HG02840 (cell line): Measurements from ENCODE around the gene CRHR2.

Experiments used
- ATAC-seq: cut with Tn5 transposase; IDR thresholded peaks from one replicate; pipeline ENCODE4 v1.9.1; 2021; ENCODE audit warnings: mild to moderate bottlenecking, moderate library complexity, moderate number of reproducible peaks; ENCODE audit not compliant: unreplicated experiment, low FRiP score

CRHR2 gene

DNA sequence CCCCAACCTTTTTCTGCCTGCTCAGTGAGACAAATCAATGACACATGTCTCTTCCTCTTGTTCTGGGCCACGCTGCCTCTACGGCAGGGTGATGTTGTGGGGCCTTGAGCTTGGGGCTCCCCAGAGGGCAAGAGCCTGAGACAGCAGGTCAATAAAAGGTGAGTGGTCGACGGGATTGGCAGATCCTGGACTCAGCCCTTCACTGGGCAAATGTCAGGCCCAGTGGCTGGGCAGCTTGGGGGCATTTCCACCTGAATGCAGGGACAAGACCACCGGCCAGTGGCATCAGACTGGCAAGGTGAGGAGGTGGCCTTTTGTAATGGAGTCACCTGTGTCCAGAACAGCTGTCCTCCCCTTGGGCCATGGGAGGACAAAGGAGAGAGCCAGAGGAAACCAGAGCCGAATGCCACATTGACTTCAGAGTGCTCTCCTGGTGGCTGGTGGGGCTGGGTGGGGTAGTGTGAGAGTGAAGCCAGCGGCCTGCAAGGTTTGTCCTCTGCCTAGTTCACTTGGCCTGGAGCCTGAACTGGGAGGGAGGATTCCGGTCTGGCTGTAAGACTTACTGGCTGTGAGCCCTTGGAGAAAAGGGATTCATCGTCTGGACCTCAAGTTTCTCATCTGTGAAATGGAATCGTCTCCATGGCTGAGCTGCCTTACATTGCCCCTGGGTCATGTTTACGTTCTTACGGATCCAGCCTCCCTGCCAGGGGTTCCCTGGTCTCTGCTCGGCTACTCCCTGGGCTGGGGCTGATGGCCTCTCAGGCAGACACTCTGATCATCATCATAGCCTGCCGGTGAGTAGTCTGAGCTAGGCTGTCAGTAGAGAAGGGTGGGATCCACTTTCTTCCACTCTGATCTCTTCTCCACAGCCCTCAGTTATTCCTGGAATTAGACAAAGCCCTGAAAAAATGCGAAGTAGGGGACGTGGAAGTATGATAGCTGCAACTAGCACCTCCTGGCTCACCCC lies 25.4 kb upstream of the CRHR2 start:
- no peak for ATAC-seq

DNA sequence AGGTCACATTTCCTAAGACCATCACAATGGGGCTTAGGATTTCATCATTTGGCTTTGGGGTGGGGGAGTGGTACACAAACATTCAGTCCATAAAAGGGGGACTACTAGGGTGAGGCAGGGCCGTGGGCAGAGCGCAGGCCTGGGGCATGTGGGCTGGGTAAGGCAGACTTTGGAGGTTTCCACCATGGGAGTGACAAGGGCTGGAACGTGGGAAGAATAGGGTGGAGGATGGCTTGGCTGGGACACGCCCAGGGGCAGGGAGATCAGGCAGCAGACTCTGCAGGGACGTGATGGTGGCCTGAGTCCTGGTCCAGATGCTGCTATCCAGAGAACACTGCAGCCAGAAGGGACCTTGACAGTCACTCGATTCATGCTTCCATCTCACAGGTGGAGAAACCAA lies 24.7 kb upstream of the CRHR2 start:
- no peak for ATAC-seq

DNA sequence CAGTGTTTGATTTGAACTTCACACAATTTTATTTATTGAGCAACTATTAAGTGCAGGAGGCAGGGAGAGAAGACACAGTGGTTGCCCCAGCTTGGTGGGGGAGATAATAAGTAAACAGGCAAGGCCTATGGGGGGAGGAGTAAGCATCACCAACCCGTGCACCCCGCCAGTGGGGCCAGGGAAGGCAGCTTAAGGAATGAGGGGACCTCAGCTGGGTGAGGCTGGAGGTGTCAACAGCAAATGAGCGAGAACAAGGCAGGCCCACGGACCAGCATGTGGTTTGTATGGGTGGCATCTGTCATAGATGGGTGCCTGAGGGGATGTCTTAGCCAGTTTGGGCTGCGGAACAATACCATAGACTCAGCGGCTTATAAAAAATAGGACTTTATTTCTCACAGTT lies 24.1 kb upstream of the CRHR2 start:
- no peak for ATAC-seq

DNA sequence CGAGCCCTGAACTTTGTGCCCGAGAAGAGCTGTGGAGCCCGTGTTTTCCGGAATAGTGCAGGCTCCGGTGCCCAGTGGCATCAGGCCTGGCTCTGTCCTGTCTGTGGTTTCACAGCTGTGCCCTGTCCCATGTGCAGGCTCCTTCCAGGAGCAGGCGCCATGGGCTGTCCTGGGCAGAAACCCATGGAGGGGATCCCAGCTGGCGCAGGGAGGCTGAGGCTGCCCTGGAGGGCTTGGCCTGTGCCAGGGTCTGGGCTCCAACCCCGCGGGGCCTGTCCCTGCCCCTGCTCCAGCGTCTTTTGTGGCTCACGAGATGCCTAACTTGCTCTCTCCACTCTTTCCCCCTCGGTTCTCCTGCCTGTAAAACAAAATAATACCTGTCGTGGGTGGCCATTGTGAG lies 23.3 kb upstream of the CRHR2 start:
- no peak for ATAC-seq

DNA sequence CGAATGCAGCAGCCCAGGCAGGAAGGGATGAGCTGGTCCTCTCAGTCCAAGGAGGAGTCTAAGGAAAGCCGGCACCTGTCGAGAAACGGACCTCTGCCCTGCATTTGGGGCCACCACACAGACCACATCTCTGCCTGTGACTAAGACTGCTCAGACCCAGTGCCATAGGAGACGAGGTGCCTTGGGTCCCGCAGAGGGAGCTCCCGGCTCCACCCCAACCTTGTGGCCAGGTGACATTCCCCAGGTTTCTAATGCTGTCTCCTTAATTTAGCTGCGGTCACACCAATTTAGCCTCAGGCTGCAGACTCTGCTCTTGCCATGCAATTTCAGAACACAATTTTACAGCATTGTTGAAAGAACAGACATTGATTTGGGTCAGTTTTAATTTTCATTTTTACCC lies 22.8 kb upstream of the CRHR2 start:
- ATAC-seq = no peak

DNA sequence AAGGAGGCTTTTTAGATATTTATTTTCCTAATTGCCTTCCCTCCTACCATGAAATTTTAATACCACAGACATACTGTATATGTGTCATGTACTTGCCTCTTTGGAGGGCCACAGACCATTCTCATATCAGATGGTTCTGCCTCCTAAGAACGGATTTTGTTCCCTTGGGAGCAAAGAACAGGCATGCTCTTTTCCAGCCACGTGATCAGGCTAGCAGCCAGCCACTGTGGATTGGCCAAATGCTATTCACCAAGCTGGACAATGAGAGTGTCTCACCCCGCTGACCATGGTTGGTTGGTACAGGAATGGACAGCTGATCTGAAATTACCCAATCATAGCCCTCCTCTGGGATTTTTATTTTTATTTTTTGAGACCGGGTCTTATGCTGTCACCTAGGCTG lies 21.5 kb upstream of the CRHR2 start:
- ATAC-seq = no peak

DNA sequence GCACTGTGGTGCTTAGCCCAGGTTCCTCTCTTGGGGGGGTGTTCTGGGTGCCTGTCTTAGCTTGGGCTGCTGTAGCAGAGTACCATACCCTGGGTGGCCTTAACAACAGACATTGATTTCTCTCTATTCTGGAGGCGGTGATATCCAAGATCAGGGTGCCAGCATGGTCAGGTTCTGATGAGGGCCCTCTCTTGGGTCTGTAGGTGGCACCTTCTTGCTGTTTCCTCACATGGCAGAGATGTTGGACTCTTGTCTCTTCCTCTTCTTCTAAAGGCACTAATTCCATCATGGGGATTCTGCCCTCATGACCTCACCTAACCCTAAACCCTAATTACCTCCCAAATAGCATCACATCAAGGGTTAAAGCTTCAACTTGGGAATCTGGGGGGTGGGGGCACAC lies 19.9 kb upstream of the CRHR2 start:
- no peak for ATAC-seq

DNA sequence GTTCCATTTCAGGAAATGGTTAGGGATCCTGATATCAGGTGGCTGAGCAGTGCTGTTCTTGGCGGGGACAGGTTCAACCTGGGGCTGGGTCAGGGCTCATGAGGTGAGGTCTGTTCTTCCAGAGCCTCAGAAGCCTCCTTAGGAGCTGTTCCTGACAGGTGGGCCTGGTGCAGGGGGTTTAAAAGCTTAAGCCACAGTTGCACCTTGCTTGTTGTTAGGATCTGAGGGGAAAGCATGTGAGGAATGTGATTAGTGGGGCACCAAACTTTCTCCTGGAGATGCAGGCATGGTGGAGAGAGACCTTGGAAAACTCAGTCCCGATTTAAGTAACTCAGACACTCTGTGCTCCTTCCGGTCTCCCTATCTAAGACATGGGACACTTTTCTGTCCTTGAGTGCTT lies 18.7 kb upstream of the CRHR2 start:
- ATAC-seq = no peak

DNA sequence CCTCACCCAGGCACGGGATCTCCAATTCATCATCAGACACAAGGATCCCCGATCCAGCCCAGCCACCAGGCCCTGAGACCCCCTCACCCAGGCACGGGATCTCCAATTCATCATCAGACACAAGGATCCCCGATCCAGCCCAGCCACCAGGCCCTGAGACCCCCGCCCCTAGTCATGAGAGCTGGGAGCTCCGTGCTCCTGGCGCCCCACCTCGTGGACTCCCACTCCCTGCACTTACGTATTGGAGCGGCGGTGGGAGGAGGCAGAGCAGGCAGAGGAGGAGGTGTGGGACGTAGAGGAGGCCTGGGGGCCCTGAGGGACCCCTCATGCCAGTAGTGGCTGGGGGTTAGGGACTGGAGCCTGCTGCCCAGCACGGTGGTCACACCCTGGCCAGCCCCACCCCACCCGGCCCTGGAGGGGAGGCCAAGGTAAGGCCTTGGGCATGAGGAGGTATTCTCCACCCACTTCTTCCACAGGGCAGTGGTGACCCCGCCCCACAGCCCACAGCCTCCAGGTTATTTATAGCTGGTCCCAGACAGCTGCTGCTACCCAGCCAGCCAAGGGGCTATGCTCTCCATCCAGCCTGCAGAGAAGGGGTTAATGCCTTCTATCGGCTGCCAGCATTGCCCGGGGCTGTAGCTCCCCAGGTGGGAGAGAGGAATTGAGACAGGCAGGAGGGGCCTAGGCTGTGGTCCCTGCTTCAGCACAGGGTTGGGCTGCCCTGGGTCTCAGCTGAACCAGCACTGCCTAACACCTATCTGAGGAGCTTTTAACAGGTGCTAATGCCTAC lies 17.6 kb upstream of the CRHR2 start:
- no peak for ATAC-seq

DNA sequence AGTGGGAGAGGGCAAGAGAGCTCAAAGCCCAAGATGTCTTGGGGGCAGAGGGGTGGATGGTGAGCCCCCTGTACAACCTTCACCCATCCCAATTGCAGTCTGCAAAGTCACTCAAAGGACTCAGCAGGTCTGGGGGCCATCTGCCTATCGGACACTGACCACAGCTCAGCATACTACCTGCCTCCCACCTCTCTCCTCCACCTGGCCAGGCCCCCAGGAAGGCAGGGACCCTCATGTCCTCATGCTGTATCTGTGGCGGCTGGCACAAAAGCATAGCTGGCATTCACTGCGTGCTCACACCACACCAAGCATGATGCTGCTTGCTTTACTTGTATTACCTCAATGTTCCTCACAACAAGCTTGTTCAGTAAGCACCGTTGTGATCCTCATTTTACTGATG lies 16.2 kb upstream of the CRHR2 start:
- ATAC-seq = no peak

DNA sequence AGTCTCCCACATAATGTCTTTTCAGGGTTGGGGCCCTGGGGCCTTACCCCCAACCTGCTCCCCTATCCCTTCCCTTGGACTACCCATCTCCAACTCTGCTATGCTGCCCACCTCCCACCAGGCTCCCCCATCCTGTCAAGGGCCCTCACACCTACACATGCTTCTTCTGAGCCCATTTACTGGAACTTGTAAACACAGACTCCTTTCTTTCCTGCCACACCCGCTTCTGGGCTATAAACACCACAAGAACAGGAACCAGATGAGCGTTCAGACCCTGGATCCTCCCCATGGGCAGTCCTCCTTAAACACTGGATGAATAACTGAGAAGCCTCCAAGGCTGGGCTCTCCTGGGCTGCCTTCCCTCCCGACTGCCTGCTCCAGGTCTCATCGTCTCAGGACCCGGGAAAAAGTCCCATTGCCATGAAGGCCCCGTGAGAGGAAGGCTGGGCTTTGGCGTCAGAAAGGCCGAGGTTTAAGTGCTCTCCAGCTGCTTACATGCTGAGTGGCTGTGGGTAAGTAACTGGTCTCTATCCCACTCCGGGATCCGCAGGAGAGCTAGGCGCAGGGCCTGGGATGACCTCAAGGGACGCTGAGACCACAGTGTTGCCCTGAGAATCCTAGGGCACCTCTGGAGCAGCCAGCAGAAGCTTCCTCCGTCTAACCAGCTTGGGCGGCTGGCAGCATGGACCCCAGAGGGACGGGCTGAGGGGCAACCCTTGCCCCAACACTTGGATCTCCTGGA lies 15.6 kb upstream of the CRHR2 start:
- no peak for ATAC-seq

DNA sequence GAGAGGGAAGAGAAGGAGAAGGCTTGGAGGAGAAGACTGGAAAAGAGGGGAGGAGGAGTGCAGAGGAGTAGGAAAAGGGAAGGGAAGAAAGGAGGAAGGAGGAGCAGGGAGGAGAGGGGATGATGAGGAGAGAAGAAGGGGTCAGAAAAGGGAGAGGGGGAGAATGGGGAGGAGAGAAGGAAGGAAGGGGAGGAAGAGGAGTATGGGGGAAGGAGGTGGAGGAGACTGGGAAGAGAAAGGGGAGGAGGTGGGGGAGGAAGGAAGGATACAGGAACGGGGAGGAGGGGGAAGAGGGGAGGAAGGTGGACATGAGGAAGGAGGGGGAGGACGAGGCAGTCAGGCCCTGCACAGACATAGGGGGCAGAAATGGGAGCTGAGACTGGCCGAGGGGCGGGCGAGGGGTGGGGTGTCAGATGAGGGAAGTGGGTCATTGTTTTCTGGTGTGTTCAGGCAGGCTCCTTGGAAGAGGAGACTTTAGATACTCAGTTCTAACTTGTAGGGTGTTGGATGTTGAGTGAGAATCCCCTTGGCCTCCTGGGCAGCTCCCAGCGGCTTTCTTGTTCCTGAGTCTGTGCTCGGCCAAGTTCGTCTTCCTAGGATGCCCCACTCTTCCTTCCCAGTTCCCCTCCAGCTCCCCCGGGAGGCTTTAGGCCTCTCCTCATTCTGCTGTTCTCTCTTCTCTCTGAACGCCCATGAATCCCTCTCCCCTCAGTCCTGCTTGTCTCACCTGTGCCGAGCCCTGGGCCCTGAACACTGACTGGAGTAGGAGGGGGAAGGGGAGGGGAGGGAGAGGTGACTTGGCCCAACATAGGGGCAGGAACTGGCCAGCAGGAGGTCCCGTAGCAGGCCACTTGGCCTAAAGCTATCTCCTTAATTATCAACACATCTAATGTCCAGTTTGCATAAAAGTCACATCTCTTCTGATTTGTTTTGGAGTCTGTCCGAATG lies 12.8 kb upstream of the CRHR2 start:
- no peak for ATAC-seq

DNA sequence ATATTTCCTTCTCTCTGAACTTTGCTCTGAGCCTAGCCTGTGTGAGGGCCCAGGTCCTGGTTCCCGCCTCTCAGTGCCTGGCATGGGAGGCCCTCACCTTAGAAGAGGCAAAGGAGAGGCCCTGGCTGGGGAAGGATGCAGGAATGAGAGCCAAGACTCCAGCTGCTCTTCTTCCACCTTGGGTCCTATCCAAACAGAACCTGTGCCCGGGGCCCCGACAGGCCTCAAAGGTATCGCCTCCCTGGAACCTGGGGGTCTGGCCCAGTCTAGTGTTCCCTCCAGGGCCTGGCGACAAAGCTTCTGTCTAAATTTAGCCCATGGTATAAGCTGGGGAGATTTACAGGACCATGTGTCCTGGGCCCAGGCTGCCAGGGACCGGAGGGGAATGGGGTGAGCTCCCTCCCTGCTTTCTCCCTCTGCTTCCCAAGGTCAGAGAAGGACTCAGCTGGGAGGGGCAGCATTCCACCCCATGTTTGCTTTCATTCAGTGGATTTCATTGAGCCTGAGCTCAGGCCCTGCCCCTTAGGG lies 12.0 kb upstream of the CRHR2 start:
- ATAC-seq = no peak

DNA sequence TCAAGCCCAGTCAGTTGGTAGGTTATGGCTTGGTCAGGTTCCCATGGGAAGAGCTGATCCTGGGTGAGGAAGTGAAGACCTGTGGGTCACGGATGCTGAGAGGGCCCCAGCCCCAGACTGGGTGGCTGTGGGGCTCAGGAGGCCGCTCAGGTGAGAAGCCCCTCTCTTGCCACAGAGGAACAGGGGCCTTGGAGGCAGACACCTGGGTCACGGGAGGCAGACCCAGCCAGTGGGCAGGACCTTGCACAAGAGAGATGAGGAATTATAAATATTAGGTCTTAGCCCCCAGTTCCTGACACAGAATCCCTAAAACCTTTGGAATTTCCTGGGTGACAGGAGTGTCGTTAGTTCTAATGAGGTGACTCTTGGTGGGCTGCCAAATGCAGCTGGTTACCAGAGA lies 10.6 kb upstream of the CRHR2 start:
- ATAC-seq = no peak

DNA sequence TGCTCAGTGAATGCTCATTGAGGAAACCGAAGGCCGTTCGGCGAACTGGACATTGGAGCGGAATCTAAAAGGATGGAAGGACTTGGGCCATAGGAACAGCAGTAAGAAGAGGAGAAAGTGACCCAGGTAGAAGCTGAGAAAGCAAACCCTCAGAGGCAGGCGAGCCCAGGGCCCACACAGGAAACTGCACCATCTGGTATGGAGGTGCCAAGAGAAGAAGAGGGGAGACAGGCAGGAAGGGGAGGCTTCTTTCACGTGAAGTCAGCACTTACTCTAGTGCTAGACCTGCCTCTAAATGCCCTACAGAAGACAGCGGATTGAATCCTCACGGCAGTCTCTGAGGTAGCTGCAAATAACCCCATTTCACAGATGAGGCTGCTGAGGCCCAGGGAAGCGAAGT lies 10.2 kb upstream of the CRHR2 start:
- no peak for ATAC-seq

DNA sequence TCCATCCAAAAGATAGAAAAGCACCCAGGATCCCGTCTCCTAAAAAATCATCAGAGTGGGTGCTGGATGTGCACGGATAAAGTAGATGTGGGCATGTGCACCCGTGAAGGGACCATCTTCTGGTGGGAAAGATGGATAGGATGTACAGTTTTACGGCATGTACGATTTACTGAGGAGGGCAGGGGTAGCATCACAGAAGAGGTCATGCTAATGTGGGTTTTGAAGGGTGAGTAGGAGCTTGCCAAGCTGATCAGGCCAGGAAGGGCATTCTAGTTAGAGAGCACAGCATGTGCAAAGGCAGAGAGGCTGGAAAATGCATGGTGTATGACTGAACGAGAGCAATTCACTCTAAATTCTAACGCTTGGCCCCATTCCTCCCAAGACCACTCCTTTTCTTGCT lies 7.8 kb upstream of the CRHR2 start:
- no peak for ATAC-seq

DNA sequence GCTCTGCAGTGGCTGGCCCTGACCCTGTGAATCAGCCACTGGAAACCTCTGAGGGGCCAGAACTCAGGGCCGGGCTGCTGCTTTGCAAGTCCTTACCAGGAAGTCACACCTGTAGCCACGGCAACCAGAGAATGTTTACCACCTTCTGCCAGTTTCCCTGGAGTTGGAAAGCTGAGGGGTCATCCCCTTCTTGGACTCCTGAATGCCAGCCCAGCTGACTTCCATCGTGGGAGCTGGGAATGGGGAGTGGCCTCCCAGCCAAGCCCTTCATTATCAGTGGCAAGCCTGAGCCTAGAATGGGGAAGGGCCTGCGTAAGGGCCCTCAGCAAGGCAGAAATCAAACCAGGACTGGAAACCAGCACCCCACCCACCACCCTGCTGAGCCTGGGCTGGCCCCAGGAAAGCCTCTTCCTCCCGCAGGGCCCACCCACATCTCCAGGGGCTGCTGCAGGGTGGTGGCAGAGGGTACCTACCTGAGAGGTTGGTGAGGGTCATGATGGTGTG lies 6.5 kb upstream of the CRHR2 start:
- no peak for ATAC-seq

DNA sequence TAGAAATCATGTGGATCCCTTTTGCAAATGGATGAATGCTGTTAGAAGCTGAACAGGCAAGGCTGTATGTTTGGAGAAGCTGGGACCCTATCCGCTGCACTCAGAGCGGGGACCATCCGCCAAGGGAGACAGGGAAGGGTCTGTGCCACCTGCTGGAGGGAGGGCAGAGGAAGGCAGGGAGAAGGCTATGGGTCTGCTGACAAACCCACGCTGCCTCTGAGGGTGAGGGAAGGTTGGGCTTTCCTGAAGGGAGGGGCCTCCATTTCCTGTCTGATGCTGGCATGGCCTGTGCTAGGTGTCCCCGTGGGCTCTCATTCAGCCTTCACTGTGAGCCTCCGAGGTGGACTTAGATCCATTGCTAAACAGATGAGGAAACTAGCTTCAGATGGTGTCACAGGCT lies 5.3 kb upstream of the CRHR2 start:
- ATAC-seq = no peak

DNA sequence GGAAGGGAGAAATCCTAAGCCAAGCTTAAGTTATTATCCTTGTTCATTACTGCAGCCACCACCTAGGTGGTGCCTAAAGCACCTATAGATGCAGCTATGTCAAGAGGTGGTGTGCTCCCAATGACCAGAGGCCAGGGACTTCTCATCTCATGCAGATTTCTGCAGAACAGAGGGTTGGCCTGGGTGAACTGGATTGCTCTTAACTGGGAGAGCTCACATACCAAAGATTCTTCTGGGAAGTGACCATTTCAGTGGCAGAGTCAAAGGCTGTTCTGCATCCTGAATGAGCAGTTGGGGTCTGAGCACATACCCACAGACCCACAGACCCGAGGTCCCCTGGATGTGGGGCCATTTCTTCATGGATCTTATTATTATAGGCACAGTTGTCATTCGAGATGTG lies 2.1 kb upstream of the CRHR2 start:
- no peak for ATAC-seq

DNA sequence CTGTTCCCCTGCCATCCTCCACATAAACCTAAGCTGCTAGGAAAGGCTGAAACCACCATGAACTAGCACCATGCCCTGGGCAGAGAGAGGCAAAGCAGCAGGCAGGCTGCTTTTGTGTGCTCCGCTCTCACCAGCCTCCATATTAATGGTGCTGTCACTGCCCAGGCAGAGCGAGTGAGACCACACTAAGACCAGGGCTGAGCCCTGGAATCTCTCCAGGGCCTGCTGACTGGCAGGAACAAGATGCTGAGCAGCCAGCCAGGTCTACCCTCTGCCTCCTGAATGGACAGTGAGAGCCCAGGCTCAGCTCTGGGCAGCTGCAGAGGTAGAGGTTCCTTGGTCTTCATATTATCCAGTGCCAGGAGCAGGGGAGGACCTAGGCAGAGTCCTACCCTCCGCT lies 1.6 kb upstream of the CRHR2 start:
- ATAC-seq = no peak
